Fibroblast of lung (primary cell): ENCODE results near the gene MDFI. TPM values are rescaled to one million over a fixed set of nuclear protein-coding genes. Genes with fewer than 3 reads are reported as not detected.

Experiments used
- DNase-seq, 2 donors: peaks; one replicate each; pipeline versions ENCODE4 v3.0.0 to v3.0.0-alpha.2; 2010; ENCODE audit warnings: low read depth in 2 of 2
- H2AFZ ChIP-seq: 2 replicates; pipeline ENCODE4 v1.5.1; 2012; ENCODE audit warnings: low read length, control low read depth, inconsistent platforms
- H3K27ac ChIP-seq: 2 replicates; pipeline ENCODE4 v1.5.1; 2011; ENCODE audit warnings: low read length, control low read depth; ENCODE audit not compliant: insufficient read depth
- H3K27me3 ChIP-seq: 2 replicates; pipeline ENCODE4 v1.5.1; 2011; ENCODE audit warnings: mild to moderate bottlenecking, low read length; ENCODE audit not compliant: control insufficient read depth, insufficient read depth
- H3K36me3 ChIP-seq: 2 replicates; pipeline ENCODE4 v1.5.1; 2011; ENCODE audit warnings: low read length; ENCODE audit not compliant: control insufficient read depth, insufficient read depth
- H3K4me1 ChIP-seq: 2 replicates; pipeline ENCODE4 v1.5.1; 2011; ENCODE audit warnings: low read length; ENCODE audit not compliant: control insufficient read depth, insufficient read depth; ENCODE audit errors: extremely low read depth
- H3K4me2 ChIP-seq: 2 replicates; pipeline ENCODE4 v1.5.1; 2011; ENCODE audit warnings: low read length, control low read depth; ENCODE audit not compliant: insufficient read depth; ENCODE audit errors: extremely low read depth
- H3K4me3 ChIP-seq, 4 experiments: fragments of 200-600 bp in 1 of 4; sonication (generic) in 1 of 4; replicated peaks in 1 of 4; 2 replicates each; pipeline ENCODE4 v1.5.1; 2011 to 2016; ENCODE audit warnings: low read length in 4 of 4, low read depth in 3 of 4, mild to moderate bottlenecking in 3 of 4, control low read depth in 2 of 4, inconsistent platforms in 1 of 4, mixed read lengths in 1 of 4; ENCODE audit not compliant: insufficient read depth in 1 of 4; ENCODE audit errors: control extremely low read depth in 1 of 4
- H3K79me2 ChIP-seq: 2 replicates; pipeline ENCODE4 v1.5.1; 2012; ENCODE audit warnings: mild to moderate bottlenecking, low read length, inconsistent platforms; ENCODE audit not compliant: control insufficient read depth, insufficient read depth
- H3K9ac ChIP-seq: 2 replicates; pipeline ENCODE4 v1.5.1; 2011; ENCODE audit warnings: mild to moderate bottlenecking, low read length, control low read depth; ENCODE audit not compliant: insufficient read depth
- H3K9me3 ChIP-seq: 2 replicates; pipeline ENCODE4 v1.5.1; 2012; ENCODE audit warnings: low read depth, low read length; ENCODE audit not compliant: control insufficient read depth, insufficient read depth
- H4K20me1 ChIP-seq: 2 replicates; pipeline ENCODE4 v1.5.1; 2011; ENCODE audit warnings: low read length; ENCODE audit not compliant: control insufficient read depth, insufficient read depth; ENCODE audit errors: extremely low read depth
- EZH2 ChIP-seq: IDR thresholded peaks from 2 replicates; pipeline ENCODE4 v1.5.1; 2012; ENCODE audit warnings: low read length, control low read depth, mild to moderate bottlenecking; ENCODE audit errors: missing control alignments
- polyA plus RNA-seq, 2 donors: library from polyadenylated mRNA; depleted of rRNA in 1 of 2; stranded (reverse) in 1 of 2; unstranded in 1 of 2; fragments of >200 nt; gene quantifications; 2 replicates each; pipeline ENCODE4 v1.2.1, GENCODE V29; 2011 to 2012; ENCODE audit warnings: missing spikeins in 1 of 2
- total RNA-seq: library from RNA; depleted of rRNA; stranded (reverse); fragments of >200 nt; gene quantifications from 2 replicates; pipeline ENCODE4 v1.2.1, GENCODE V29; 2014
- TF ChIP-seq, protein P1 (sequence below), 2 donors: IDR thresholded peaks in 1 of 2; conservative IDR thresholded peaks in 1 of 2; 1 replicate in 1 of 2; 2 replicates in 1 of 2; pipeline ENCODE4 v1.5.1; 2011 to 2012; ENCODE audit warnings: low read length in 2 of 2, control low read depth in 1 of 2, inconsistent platforms in 1 of 2, low read depth in 1 of 2, mild to moderate bottlenecking in 1 of 2

The MDFI gene
- total and polyA plus RNA-seq, 2 donors (not counting 1 experiment from before 2014, with no cell fraction given) = 0.17 TPM; not detected in 1

DNA sequence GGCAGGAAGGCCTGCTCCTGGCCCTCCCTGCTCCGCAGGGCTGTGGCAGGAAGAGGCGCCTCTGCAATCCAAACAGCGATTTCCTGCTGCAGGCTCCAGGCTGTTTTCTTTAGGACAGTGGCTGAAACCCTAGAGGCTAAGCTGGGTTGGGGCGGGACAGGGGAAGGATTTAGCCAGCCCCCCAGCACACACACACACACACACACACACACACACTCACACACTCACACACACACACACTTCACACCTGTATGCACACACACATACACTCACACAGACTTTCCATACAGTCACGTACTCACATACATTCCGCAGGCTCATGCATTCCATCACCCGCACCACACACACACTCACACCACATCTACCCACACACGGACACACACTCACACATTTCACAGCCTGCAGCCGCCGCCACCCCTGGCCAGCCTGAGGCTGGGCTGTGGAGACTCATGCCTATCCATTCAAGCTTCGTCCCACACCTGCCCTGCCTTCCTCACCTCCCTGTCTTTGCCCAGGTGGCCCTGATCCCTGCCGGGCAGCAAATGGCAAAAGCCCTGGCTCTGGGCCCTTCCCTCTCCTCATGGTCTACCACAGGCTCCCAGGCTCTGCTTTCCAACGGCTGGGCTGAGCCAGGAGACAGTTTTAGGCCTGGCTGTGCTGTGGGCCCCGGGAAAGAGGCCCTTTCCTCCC lies 17.9 kb downstream of the MDFI start:
- Histone ChIP-seq H3K4me3 (no peak overlapping the region), H3K27ac (no peak overlapping the region), H3K36me3 (no peaks in the 10 kb centered on the region), H3K27me3 (no peaks in the 10 kb centered on the region), H3K9me3 (no peaks in the 10 kb centered on the region), H3K4me2 (no peak overlapping the region), H3K79me2 (no peaks in the 10 kb centered on the region), H2AFZ (no peak overlapping the region), H3K9ac (no peak overlapping the region), H3K4me1 (no peaks in the 10 kb centered on the region), H4K20me1 (no peaks in the 10 kb centered on the region)
- TF ChIP-seq, protein P1, sequence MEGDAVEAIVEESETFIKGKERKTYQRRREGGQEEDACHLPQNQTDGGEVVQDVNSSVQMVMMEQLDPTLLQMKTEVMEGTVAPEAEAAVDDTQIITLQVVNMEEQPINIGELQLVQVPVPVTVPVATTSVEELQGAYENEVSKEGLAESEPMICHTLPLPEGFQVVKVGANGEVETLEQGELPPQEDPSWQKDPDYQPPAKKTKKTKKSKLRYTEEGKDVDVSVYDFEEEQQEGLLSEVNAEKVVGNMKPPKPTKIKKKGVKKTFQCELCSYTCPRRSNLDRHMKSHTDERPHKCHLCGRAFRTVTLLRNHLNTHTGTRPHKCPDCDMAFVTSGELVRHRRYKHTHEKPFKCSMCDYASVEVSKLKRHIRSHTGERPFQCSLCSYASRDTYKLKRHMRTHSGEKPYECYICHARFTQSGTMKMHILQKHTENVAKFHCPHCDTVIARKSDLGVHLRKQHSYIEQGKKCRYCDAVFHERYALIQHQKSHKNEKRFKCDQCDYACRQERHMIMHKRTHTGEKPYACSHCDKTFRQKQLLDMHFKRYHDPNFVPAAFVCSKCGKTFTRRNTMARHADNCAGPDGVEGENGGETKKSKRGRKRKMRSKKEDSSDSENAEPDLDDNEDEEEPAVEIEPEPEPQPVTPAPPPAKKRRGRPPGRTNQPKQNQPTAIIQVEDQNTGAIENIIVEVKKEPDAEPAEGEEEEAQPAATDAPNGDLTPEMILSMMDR (conservative IDR thresholded peaks at IDR 0.05 in 1 of 2, IDR thresholded peaks at IDR 0.05 in 1 of 2; ENCODE audit: low read depth in 1 of 2, low read length in 2 of 2) = no peak
- DNase-seq = peak; percentile 37 to 59

DNA sequence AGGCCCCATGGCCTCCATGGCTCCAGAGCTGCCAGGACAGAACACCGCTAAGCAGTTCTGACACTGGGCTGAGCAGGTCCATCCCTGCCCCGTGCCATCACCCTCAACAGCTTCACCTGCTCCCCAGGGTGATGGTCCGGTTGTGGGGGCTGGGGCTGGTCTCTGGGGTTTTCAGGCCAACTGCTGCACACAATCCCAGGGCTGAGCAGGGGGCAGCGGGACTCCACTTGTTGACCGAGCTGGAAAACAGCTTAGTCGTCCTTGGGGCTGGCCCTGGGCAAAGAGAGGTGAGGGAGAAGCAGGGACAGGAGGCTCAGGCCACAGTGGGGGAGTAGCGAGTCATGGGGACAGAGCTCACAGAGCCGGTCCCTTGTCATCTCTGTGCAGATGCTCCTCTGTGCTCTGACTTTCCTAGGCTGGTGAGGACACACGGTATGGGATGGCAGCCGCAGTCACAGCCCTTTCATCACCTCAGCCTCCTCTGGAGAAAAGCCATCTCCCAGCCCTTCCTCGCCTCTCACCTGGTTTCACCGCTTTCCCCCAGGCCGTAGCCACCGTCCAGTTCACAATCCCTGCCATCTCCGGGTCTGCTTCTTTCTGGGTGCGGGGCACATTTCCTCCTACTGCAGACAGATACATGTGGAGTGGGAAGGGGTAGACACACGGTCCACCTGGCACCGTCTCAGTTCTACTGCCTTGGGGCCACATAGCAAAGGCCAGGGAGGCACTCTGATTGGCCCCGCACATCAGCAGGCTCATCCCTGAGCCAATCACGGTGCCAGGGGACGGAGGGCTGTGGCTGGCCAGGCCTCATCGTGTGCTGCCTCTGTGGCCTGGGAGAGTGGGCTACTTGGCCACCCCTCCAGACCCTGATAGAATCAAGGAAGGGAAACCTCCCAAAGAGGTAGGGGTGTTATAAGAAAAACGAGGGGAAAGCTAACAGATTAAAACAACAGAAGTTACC lies 19.1 kb downstream of the MDFI start:
- Histone ChIP-seq H2AFZ (no peak overlapping the region), H3K4me3 (no peak overlapping the region), H3K9ac (no peak overlapping the region), H3K27ac (no peak overlapping the region), H3K27me3 (no peaks in the 10 kb centered on the region), H3K36me3 (no peaks in the 10 kb centered on the region), H3K4me2 (no peak overlapping the region), H3K79me2 (no peaks in the 10 kb centered on the region), H3K4me1 (no peaks in the 10 kb centered on the region), H3K9me3 (no peaks in the 10 kb centered on the region), H4K20me1 (no peaks in the 10 kb centered on the region)
- no peak for DNase-seq
- no peak for TF ChIP-seq EZH2
- TF ChIP-seq, protein P1 (conservative IDR thresholded peaks at IDR 0.05 in 1 of 2, IDR thresholded peaks at IDR 0.05 in 1 of 2; ENCODE audit: low read depth in 1 of 2, low read length in 2 of 2) = no peak

DNA sequence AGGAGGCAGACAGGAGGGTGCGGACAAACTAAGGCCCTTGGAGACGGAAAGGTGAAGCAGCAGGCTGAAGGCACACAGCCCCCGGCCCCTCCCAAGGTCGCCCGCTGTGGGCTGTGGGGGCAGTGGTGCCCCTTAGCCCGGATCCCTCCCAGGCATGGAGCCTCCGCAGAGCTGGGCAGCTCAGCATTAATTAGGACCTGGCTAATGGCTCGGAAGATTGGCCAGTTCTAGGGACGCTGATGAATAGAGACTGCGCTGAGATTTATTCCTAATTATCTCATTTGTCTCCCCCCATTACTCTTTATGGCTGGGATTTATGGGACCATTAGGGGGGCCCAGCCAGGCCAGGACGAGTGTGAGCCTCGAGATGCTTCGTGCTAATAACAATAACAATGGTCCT lies 20.4 kb downstream of the MDFI start:
- no peak overlapping the region for H3K9ac ChIP-seq

More for the DNA sequence above, 20.4 kb downstream of the MDFI start:
- Histone ChIP-seq H3K79me2 (no peaks in the 10 kb centered on the region), H3K4me2 (no peak overlapping the region), H4K20me1 (no peaks in the 10 kb centered on the region), H3K27me3 (no peaks in the 10 kb centered on the region), H3K36me3 (no peaks in the 10 kb centered on the region), H3K27ac (no peak overlapping the region), H2AFZ (no peak overlapping the region), H3K4me1 (no peaks in the 10 kb centered on the region), H3K9me3 (no peaks in the 10 kb centered on the region), H3K4me3 (no peak overlapping the region)
- no peak for TF ChIP-seq EZH2
- TF ChIP-seq, protein P1 (conservative IDR thresholded peaks at IDR 0.05 in 1 of 2, IDR thresholded peaks at IDR 0.05 in 1 of 2; ENCODE audit: low read depth in 1 of 2, low read length in 2 of 2) = no peak
- DNase-seq = no peak
